ENCODE results near the gene CGRRF1.

- no peak for TF ChIP-seq ZNF274 (IDR thresholded peaks at IDR 0.05; ENCODE audit: low read depth, low read length)
- TF ChIP-seq SUZ12 (IDR thresholded peaks at IDR 0.05; ENCODE audit: extremely low read depth, insufficient read depth, insufficient read length), result no peak
These were observed 74.4 kb downstream of the CGRRF1 start for GRCh38 chr14:54584097-54584496.

Data from NT2/D1 (cell line).